ENCODE data around the gene GDF7.

- TF ChIP-seq CEBPB (IDR thresholded peaks at IDR 0.05) (no peak), NFIC (IDR thresholded peaks at IDR 0.05) (no peak), ZBTB7A (IDR thresholded peaks at IDR 0.05; ENCODE audit: low read depth) (no peak), RAD21 (IDR thresholded peaks at IDR 0.05; ENCODE audit: low read depth) (no peak), EP300 (IDR thresholded peaks at IDR 0.05; ENCODE audit: borderline replicate concordance) (no peak), TEAD4 (IDR thresholded peaks at IDR 0.05) (no peak), YY1 (IDR thresholded peaks at IDR 0.05; ENCODE audit: low read depth) (no peak), FOXM1 (IDR thresholded peaks at IDR 0.05; ENCODE audit: borderline replicate concordance, low read depth) (no peak), CREB1 (IDR thresholded peaks at IDR 0.05; ENCODE audit: low read depth) (no peak), TCF12 (IDR thresholded peaks at IDR 0.05; ENCODE audit: low read depth) (no peak)
- TF ChIP-seq, protein P1, sequence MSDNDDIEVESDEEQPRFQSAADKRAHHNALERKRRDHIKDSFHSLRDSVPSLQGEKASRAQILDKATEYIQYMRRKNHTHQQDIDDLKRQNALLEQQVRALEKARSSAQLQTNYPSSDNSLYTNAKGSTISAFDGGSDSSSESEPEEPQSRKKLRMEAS (IDR thresholded peaks at IDR 0.05) = no peak
- TF ChIP-seq, protein P2, sequence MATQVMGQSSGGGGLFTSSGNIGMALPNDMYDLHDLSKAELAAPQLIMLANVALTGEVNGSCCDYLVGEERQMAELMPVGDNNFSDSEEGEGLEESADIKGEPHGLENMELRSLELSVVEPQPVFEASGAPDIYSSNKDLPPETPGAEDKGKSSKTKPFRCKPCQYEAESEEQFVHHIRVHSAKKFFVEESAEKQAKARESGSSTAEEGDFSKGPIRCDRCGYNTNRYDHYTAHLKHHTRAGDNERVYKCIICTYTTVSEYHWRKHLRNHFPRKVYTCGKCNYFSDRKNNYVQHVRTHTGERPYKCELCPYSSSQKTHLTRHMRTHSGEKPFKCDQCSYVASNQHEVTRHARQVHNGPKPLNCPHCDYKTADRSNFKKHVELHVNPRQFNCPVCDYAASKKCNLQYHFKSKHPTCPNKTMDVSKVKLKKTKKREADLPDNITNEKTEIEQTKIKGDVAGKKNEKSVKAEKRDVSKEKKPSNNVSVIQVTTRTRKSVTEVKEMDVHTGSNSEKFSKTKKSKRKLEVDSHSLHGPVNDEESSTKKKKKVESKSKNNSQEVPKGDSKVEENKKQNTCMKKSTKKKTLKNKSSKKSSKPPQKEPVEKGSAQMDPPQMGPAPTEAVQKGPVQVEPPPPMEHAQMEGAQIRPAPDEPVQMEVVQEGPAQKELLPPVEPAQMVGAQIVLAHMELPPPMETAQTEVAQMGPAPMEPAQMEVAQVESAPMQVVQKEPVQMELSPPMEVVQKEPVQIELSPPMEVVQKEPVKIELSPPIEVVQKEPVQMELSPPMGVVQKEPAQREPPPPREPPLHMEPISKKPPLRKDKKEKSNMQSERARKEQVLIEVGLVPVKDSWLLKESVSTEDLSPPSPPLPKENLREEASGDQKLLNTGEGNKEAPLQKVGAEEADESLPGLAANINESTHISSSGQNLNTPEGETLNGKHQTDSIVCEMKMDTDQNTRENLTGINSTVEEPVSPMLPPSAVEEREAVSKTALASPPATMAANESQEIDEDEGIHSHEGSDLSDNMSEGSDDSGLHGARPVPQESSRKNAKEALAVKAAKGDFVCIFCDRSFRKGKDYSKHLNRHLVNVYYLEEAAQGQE (IDR thresholded peaks at IDR 0.05; ENCODE audit: low read depth) = no peak
These were observed 55.8 kb downstream of the GDF7 start for GRCh38 chr2:20722592-20723240.

Measured in Ishikawa (cell line).